GM10248 (cell line): ENCODE results near the gene ZSWIM3.
"Not testable (repeated sequence)": the region's sequence is repeated elsewhere in the genome, so short reads cannot be mapped to it uniquely, and the experiment has no call there.

ENCODE experiments used
- CTCF ChIA-PET: fragments of 300-600 bp; sonication (Branson Sonifier 250); formaldehyde crosslinking; extraction: SDS; loops from one replicate; lab custom pipeline; 2021; ENCODE audit warnings: antibody characterized with exemption; lab: Yijun Ruan, JAX
- POLR2A ChIA-PET: fragments of 350-650 bp; sonication (Branson Sonifier 250); formaldehyde crosslinking; extraction: SDS; loops from one replicate; lab custom pipeline; 2020; ENCODE audit warnings: antibody characterized with exemption; lab: Yijun Ruan, JAX
- DNase-seq: peaks from one replicate; pipeline ENCODE4 v3.0.0; 2012; ENCODE audit errors: extremely low spot score
- TF ChIP-seq, protein P1 (sequence below): IDR thresholded peaks from 2 replicates; pipeline ENCODE4 v1.5.1; 2012; ENCODE audit warnings: mild to moderate bottlenecking, low read depth; ENCODE audit errors: extremely low read depth, missing control alignments, control extremely low read depth

The ZSWIM3 gene

DNA sequence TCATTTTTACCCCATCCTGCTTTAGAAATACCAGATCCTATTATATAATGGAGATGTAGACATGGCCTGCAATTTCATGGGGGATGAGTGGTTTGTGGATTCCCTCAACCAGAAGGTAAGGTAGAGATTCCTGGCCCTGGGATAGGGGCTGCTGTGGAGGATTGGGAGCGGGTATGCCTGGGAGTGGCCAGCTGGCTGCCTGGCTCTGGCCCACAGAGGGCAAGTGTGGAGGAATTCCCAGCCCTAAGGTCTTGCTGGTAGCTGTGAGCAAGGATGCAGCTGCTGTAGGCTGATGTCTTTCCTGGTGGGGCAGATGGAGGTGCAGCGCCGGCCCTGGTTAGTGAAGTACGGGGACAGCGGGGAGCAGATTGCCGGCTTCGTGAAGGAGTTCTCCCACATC is 40.3 kb downstream of the ZSWIM3 start:
- TF ChIP-seq, protein P1, sequence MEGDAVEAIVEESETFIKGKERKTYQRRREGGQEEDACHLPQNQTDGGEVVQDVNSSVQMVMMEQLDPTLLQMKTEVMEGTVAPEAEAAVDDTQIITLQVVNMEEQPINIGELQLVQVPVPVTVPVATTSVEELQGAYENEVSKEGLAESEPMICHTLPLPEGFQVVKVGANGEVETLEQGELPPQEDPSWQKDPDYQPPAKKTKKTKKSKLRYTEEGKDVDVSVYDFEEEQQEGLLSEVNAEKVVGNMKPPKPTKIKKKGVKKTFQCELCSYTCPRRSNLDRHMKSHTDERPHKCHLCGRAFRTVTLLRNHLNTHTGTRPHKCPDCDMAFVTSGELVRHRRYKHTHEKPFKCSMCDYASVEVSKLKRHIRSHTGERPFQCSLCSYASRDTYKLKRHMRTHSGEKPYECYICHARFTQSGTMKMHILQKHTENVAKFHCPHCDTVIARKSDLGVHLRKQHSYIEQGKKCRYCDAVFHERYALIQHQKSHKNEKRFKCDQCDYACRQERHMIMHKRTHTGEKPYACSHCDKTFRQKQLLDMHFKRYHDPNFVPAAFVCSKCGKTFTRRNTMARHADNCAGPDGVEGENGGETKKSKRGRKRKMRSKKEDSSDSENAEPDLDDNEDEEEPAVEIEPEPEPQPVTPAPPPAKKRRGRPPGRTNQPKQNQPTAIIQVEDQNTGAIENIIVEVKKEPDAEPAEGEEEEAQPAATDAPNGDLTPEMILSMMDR, result no peak
- DNase-seq, result no peak
- POLR2A ChIA-PET, result no interaction called here
- CTCF ChIA-PET, result interaction anchor here (1.0 to 2.0 kb wide), 3 partner anchors 8 to 73 kb away, joined by 3 to 4 read pairs (median 3); no protein-coding TSS in a partner anchor

DNA sequence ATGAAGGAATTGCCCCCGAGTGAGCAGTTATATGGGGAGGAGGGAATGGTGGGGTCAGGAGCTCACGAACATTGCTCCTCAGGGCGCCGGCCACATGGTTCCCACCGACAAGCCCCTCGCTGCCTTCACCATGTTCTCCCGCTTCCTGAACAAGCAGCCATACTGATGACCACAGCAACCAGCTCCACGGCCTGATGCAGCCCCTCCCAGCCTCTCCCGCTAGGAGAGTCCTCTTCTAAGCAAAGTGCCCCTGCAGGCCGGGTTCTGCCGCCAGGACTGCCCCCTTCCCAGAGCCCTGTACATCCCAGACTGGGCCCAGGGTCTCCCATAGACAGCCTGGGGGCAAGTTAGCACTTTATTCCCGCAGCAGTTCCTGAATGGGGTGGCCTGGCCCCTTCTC is 40.9 kb downstream of the ZSWIM3 start:
- TF ChIP-seq, protein P1, result no peak
- DNase-seq, result no peak
- POLR2A ChIA-PET, result no interaction called here
- CTCF ChIA-PET, result interaction anchor here (1.5 to 2.0 kb wide), 2 partner anchors 16 to 73 kb away, joined by 3 to 4 read pairs; no protein-coding TSS in a partner anchor

DNA sequence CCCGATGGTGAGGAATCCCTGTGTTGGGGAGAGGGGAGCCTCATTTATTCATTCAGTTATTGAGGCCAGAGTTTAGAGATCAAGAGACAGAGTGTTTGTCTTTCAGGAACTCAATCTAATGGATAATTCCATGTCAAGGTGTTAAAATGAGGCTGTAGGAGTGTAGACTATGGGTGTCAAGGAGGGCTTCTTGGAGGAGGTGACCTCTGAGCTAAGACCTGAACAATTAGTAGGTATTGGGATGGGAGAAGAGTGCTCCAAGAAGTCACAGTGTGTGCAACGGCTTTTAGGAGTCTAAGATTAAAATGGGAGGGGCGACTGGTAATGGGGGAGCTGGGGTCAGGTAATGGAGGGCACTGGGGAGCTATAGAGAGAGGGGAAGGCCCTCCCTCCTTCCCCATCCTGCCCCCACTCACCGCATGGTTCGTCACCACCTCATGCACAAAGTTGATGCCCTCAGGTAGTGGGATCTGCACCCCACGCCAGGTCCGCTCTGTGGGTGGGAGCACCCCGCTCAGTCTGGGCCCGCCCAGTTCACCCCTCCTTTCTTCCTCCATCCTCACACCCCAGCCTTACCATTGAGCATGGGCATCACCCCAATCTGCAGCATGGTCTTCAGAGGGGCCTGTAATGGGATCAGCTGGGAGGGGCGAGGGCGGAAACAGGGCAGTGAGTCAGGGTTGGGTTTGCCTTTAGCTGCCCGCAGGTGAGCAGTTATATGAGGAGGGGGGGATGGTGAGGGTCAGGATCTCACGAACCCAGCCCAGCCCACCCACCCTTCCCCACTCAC is 41.8 kb downstream of the ZSWIM3 start:
- TF ChIP-seq, protein P1, result no peak
- DNase-seq, result no peak
- POLR2A ChIA-PET, result interaction anchor here (0.6 to 1.5 kb wide), 3 partner anchors 9 to 65 kb away, joined by 3 to 6 read pairs (median 4); partner anchors contain the start of gene NEURL2
- CTCF ChIA-PET, result interaction anchor here (0.8 to 2.0 kb wide), 4 partner anchors 8 to 72 kb away, joined by 3 to 4 read pairs (median 4); partner anchors contain the start of genes CTSA and NEURL2

DNA sequence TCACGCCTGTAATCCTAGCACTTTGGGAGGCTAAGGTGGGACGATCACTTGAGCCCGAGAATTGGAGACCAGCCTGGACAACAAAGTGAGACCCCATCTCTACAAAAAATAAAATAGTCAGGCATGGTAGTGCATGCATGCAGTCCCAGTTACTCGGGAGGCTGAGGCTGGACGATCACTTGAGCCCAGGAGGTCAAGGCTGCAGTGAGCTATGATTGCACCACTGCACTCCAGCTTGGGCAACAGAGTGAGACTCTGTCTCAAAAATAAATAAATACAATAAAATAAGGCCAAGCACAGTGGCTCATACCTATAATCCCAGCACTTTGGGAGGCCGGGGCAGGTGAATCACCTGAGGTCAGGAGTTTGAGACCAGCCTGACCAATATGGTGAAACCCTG is 43.9 kb downstream of the ZSWIM3 start:
- DNase-seq, result not testable (repeated sequence)
- ChIA-PET POLR2A (interaction anchor here (0.7 to 1.5 kb wide), 2 partner anchors 9 to 70 kb away, joined by 4 to 7 read pairs; no protein-coding TSS in a partner anchor), CTCF (interaction anchor here (0.9 to 1.9 kb wide), 3 partner anchors 8 to 538 kb away, joined by 3 to 8 read pairs (median 6); partner anchors contain the start of gene SYS1)

DNA sequence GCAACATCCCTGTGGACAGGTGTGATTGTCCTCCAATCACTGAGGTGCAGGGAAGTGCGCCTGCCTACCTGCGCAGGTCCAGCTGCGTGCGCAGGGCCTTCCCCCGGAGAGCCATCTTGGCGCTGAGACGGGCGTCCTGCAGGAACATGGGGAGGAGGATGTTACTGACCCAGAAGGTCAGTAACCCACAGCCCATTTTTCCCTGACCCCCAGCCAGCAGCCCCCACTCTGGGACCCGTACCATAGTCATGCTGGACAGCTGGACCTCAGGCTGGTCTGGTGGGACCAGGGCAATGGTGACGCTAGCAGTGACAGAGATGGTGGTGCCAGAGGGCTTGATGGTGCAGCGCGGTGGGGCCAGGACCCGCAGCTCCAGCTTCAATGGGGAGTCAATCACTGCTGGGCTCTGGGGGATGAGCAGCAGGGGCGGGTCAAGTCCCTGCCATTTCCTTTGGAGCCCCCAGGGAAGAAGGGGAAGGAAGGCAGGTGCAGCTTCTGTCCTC is 44.8 kb downstream of the ZSWIM3 start:
- CTCF ChIA-PET, result interaction anchor here (0.8 to 1.9 kb wide), 3 partner anchors 9 to 539 kb away, joined by 3 to 8 read pairs (median 3); partner anchors contain the start of gene SYS1
- TF ChIP-seq, protein P1, result no peak
- POLR2A ChIA-PET, result interaction anchor here (1.5 kb wide), 2 partner anchors 9 to 10 kb away, joined by 7 read pairs; no protein-coding TSS in a partner anchor
- no peak for DNase-seq

DNA sequence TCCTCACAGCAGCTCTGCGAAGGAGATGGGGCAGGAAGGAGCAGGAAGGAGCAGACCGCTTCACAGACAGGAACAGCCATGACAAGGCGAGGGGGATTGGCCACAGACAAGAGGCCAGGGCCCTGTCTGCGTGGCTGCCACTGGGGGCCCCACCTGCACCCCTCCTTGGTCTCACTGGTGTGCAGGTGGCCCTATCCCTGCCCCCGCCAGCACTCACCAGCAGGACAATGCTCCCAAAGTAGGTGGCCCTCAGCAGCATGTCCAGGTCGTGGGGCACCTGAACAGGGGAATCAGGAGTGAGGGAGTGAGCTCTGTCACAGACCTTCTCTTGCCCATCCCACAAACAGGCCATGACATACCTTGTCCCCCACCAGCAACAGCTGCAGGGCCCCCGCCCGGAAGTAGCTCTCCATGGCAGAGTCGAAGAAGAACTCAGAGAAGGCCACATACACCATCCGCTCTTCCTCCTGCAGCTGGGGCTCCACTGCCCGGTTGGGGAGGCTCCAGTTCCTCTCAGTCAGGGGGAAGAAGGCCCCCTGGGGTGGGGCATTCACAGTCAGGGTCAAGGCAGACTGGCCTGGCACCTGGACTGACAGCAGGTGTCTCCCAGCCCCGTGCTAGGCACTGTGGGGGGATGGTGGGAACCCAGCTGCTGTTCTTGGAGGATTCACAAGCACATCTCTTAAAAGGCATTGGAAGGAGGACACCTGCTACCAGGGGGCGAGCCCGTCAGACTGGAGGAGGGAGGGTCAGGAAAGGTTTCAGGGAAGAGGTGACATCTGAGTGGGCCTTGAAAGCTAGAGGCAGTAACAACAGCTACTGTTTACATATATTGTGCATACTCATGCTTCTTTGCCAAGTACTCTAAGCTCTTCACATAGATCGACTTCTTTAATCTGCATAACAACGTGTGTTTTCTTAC is 47.4 kb downstream of the ZSWIM3 start:
- CTCF ChIA-PET, result interaction anchor here (0.8 to 2.0 kb wide), 7 partner anchors 8 to 105 kb away, joined by 3 to 9 read pairs (median 3); partner anchors contain the start of genes CTSA, NEURL2 and PCIF1
- POLR2A ChIA-PET, result interaction anchor here (0.9 to 2.0 kb wide), 2 partner anchors 12 to 67 kb away, joined by 3 to 6 read pairs; partner anchors contain the start of gene ZNF335
- TF ChIP-seq, protein P1, result no peak
- no peak for DNase-seq
